Fibroblast of lung (primary cell): Measurements from ENCODE around the gene KDM8.

Source experiments
- CTCF ChIP-seq, 2 donors: IDR thresholded peaks in 1 of 2; conservative IDR thresholded peaks in 1 of 2; 1 replicate in 1 of 2; 2 replicates in 1 of 2; pipeline ENCODE4 v1.5.1; 2011 to 2012; ENCODE audit warnings: low read length in 2 of 2, control low read depth in 1 of 2, inconsistent platforms in 1 of 2, low read depth in 1 of 2, mild to moderate bottlenecking in 1 of 2
- EZH2 ChIP-seq: IDR thresholded peaks from 2 replicates; pipeline ENCODE4 v1.5.1; 2012; ENCODE audit warnings: low read length, control low read depth, mild to moderate bottlenecking; ENCODE audit errors: missing control alignments

- TF ChIP-seq CTCF (conservative IDR thresholded peaks at IDR 0.05 in 1 of 2, IDR thresholded peaks at IDR 0.05 in 1 of 2; ENCODE audit: low read depth in 1 of 2, low read length in 2 of 2), result no peak
- TF ChIP-seq EZH2, result no peak
These were observed 17.2 kb downstream of the KDM8 start for GRCh38 chr16:27220527-27220926.
